Sigmoid colon (tissue), 4 donors: ENCODE measurements around the gene PGAP2.

Experiments used
- CTCF ChIP-seq, 4 experiments: fragments of 450-650 bp in 3 of 4; fragments of 200-600 bp in 1 of 4; IDR thresholded peaks; one replicate each; pipeline ENCODE4 v1.5.1; 2016 to 2019; ENCODE audit warnings: antibody characterized with exemption in 4 of 4, mild to moderate bottlenecking in 3 of 4, moderate library complexity in 2 of 4
- EP300 ChIP-seq, 4 donors: sonication (generic); formaldehyde crosslinking; IDR thresholded peaks; one replicate each; pipeline ENCODE4 v1.6.1; 2017; ENCODE audit warnings: antibody characterized with exemption in 4 of 4

DNA sequence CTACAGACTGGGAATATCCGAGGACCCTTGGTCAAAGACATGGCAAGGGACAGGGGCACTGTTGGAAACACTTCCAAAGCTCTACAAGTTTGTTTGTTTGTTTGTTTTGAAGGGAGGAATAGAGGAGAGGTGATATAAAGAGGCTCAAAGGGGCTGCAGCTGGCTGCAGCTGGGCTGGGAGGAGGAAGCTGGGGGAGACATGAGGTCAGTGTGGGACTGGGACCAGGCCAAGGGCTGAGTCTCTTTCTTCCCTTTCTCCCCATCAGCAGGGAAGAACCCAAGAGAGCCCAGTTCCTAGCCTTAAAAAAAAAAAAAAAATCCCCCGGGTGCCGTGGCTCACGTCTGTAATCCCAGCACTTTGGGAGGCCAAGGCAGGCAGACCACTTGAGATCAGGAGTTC lies 27.4 kb downstream of the PGAP2 start:
- TF ChIP-seq EP300 (IDR thresholded peaks at IDR 0.05) (no peak), CTCF (IDR thresholded peaks at IDR 0.05) (no peak)
